K562 (cell line): ENCODE data around the gene GASK1A.

ENCODE experiments used
- CHD4 ChIP-seq: fragments of 200-600 bp; sonication (generic); IDR thresholded peaks from 3 replicates; pipeline ENCODE4 v1.6.1; 2012; ENCODE audit warnings: low read depth, mild to moderate bottlenecking, mixed read lengths, low read length, inconsistent platforms; ENCODE audit not compliant: insufficient read depth, insufficient replicate concordance, poor library complexity, severe bottlenecking
- ELF4 ChIP-seq: fragments of 450-650 bp; formaldehyde crosslinking; IDR thresholded peaks from 2 replicates; pipeline ENCODE4 v1.4.0; 2022; ENCODE audit warnings: missing genetic modification characterization
- EP300 ChIP-seq: IDR thresholded peaks from 2 replicates; pipeline ENCODE4 v1.6.1; 2012; ENCODE audit warnings: low read length, improper control_type of control experiment
- PHF21A ChIP-seq: fragments of 450-650 bp; IDR thresholded peaks from 2 replicates; pipeline ENCODE4 v1.6.1; 2017; ENCODE audit warnings: low read depth, borderline replicate concordance
- PYGO2 ChIP-seq: fragments of 450-650 bp; IDR thresholded peaks from 2 replicates; pipeline ENCODE4 v1.6.1; 2016; ENCODE audit warnings: mild to moderate bottlenecking, missing genetic modification characterization, moderate library complexity, missing compliant biosample characterization
- SP2 ChIP-seq: IDR thresholded peaks from 2 replicates; pipeline ENCODE4 v1.6.1; 2011; ENCODE audit warnings: mild to moderate bottlenecking, low read depth, low read length, moderate library complexity; ENCODE audit not compliant: poor library complexity, severe bottlenecking; ENCODE audit errors: extremely low read depth
- ZNF561 ChIP-seq: fragments of 450-650 bp; formaldehyde crosslinking; conservative IDR thresholded peaks from 2 replicates; pipeline ENCODE4 v1.4.0; 2020; ENCODE audit warnings: mild to moderate bottlenecking, moderate library complexity
- TF ChIP-seq, protein P1 (sequence below), 3 experiments: IDR thresholded peaks in 2 of 3; conservative IDR thresholded peaks in 1 of 3; 2 replicates each; pipeline ENCODE4 v1.5.1; 2011 to 2012; ENCODE audit warnings: low read length in 3 of 3, mild to moderate bottlenecking in 3 of 3, control low read depth in 2 of 3, improper control_type of control experiment in 1 of 3, inconsistent platforms in 1 of 3, low read depth in 1 of 3, mixed read lengths in 1 of 3, moderate library complexity in 1 of 3; ENCODE audit not compliant: insufficient read depth in 2 of 3
- TF ChIP-seq, protein P2 (sequence below), 2 experiments: fragments of 450-650 bp; formaldehyde crosslinking in 1 of 2; IDR thresholded peaks; 2 replicates each; pipeline versions ENCODE4 v1.4.0 to v1.6.1; 2014 to 2020; ENCODE audit warnings: mild to moderate bottlenecking in 2 of 2, borderline replicate concordance in 1 of 2, low read depth in 1 of 2
- TF ChIP-seq, protein P3 (sequence below): sonication (generic); formaldehyde crosslinking; IDR thresholded peaks from 2 replicates; pipeline ENCODE4 v1.8.1; 2022; ENCODE audit warnings: missing genetic modification reagents

DNA sequence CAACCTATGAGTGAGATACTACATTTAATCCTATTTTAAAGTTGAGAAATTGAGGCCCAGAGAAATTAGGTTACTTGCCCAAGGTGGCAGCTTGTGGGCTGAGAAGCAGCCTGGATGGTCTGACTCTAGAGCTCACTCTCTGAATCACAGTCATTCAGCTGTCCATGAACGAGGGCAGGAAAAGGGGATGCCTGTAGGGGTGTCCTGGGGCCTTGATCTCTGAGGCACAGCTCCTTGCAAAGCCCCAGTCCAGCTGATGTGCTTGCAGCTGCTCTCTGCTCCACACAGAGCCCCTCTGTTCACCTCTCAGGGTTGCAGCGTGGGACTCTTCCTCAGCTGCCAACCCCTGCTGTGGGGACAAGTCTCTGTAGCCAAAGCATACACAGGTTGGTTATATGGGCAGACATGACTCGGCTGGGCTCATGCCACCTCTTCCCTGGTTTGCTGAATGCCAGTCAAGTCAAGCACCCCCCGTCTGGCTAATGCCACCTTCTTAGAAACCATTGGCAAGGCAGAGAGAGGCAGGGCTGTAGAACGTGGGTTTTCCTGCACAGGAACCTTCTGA lies 56.8 kb downstream of the GASK1A start:
- TF ChIP-seq PYGO2 (tag), result no peak
- no peak for TF ChIP-seq EP300
- no peak for TF ChIP-seq SP2
- TF ChIP-seq, protein P1, sequence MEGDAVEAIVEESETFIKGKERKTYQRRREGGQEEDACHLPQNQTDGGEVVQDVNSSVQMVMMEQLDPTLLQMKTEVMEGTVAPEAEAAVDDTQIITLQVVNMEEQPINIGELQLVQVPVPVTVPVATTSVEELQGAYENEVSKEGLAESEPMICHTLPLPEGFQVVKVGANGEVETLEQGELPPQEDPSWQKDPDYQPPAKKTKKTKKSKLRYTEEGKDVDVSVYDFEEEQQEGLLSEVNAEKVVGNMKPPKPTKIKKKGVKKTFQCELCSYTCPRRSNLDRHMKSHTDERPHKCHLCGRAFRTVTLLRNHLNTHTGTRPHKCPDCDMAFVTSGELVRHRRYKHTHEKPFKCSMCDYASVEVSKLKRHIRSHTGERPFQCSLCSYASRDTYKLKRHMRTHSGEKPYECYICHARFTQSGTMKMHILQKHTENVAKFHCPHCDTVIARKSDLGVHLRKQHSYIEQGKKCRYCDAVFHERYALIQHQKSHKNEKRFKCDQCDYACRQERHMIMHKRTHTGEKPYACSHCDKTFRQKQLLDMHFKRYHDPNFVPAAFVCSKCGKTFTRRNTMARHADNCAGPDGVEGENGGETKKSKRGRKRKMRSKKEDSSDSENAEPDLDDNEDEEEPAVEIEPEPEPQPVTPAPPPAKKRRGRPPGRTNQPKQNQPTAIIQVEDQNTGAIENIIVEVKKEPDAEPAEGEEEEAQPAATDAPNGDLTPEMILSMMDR (IDR thresholded peaks at IDR 0.05 in 2 of 3, conservative IDR thresholded peaks at IDR 0.05 in 1 of 3; ENCODE audit: insufficient read depth in 2 of 3, low read depth in 1 of 3, low read length in 3 of 3), result no peak
- TF ChIP-seq ELF4, result no peak
- TF ChIP-seq, protein P2, sequence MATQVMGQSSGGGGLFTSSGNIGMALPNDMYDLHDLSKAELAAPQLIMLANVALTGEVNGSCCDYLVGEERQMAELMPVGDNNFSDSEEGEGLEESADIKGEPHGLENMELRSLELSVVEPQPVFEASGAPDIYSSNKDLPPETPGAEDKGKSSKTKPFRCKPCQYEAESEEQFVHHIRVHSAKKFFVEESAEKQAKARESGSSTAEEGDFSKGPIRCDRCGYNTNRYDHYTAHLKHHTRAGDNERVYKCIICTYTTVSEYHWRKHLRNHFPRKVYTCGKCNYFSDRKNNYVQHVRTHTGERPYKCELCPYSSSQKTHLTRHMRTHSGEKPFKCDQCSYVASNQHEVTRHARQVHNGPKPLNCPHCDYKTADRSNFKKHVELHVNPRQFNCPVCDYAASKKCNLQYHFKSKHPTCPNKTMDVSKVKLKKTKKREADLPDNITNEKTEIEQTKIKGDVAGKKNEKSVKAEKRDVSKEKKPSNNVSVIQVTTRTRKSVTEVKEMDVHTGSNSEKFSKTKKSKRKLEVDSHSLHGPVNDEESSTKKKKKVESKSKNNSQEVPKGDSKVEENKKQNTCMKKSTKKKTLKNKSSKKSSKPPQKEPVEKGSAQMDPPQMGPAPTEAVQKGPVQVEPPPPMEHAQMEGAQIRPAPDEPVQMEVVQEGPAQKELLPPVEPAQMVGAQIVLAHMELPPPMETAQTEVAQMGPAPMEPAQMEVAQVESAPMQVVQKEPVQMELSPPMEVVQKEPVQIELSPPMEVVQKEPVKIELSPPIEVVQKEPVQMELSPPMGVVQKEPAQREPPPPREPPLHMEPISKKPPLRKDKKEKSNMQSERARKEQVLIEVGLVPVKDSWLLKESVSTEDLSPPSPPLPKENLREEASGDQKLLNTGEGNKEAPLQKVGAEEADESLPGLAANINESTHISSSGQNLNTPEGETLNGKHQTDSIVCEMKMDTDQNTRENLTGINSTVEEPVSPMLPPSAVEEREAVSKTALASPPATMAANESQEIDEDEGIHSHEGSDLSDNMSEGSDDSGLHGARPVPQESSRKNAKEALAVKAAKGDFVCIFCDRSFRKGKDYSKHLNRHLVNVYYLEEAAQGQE (IDR thresholded peaks at IDR 0.05; ENCODE audit: borderline replicate concordance), result no peak
- TF ChIP-seq, protein P2 (CRISPR knock-in tag; IDR thresholded peaks at IDR 0.05; ENCODE audit: low read depth), result no peak
- TF ChIP-seq, protein P3, sequence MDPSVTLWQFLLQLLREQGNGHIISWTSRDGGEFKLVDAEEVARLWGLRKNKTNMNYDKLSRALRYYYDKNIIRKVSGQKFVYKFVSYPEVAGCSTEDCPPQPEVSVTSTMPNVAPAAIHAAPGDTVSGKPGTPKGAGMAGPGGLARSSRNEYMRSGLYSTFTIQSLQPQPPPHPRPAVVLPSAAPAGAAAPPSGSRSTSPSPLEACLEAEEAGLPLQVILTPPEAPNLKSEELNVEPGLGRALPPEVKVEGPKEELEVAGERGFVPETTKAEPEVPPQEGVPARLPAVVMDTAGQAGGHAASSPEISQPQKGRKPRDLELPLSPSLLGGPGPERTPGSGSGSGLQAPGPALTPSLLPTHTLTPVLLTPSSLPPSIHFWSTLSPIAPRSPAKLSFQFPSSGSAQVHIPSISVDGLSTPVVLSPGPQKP (CRISPR knock-in tag), result no peak
- no peak for TF ChIP-seq CHD4
- no peak for TF ChIP-seq PHF21A
- TF ChIP-seq ZNF561 (CRISPR knock-in tag), result no peak
